Neutrophil (primary cell): Measurements from ENCODE around the gene LAMB3.

Source experiments
- H3K27ac ChIP-seq: fragments of 200-600 bp; sonication (generic); 2 replicates; pipeline ENCODE4 v1.5.1; 2016; ENCODE audit warnings: mild to moderate bottlenecking, moderate library complexity
- H3K27me3 ChIP-seq: fragments of 200-600 bp; sonication (generic); 2 replicates; pipeline ENCODE4 v1.6.0; 2016; ENCODE audit warnings: mild to moderate bottlenecking
- H3K36me3 ChIP-seq: fragments of 200-600 bp; sonication (generic); 2 replicates; pipeline ENCODE4 v1.5.1; 2017
- H3K4me1 ChIP-seq, 2 experiments: fragments of 200-600 bp in 1 of 2; sonication (generic) in 1 of 2; 1 replicate in 1 of 2; 2 replicates in 1 of 2; pipeline versions ENCODE4 v1.5.1 to v1.6.1; 2013 to 2016; ENCODE audit warnings: low read depth in 1 of 2, low read length in 1 of 2, mild to moderate bottlenecking in 1 of 2, moderate library complexity in 1 of 2; ENCODE audit not compliant: control insufficient read depth in 1 of 2, insufficient read depth in 1 of 2
- H3K4me3 ChIP-seq, 2 experiments: fragments of 200-600 bp in 1 of 2; sonication (generic) in 1 of 2; 1 replicate in 1 of 2; 2 replicates in 1 of 2; pipeline ENCODE4 v1.5.1; 2013 to 2016; ENCODE audit warnings: low read depth in 1 of 2, low read length in 1 of 2, mild to moderate bottlenecking in 1 of 2, moderate library complexity in 1 of 2
- H3K9me3 ChIP-seq: fragments of 200-600 bp; sonication (generic); 2 replicates; pipeline ENCODE4 v1.5.1; 2016
- TF ChIP-seq, protein P1 (sequence below): fragments of 200-600 bp; sonication (generic); IDR thresholded peaks from 2 replicates; pipeline ENCODE4 v1.5.1; 2016; ENCODE audit warnings: antibody characterized with exemption

The LAMB3 gene

DNA sequence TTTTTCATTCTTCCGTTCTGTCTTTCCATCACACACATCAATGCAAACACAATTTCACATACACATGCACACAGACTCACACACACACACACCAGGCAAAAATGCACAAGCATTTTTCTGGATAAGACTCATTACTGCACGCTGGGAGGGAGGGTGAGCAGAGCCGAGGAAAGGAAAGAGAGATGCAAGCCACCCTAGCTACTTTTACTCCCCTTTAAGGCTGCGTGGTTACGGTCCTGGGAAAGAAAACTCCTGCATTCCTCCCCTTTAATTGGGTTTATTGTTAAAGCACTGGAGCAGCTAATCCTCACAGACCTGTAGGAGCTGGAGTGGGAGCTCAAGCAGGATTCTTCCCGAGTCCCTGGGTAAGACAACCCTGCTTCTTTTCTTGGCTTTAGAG, 68.8 kb downstream of the LAMB3 start, which contains the start of gene CAMK1G:
CAMK1G (plus strand) TSS at position 307 of the 400 bp plus-strand sequence. CDS start 11,270 bp downstream, outside the sequence.
- Histone ChIP-seq H3K4me1 (peaks cover 0 to 12% of the 10 kb centered on the region in 2 experiments), H3K36me3 (no peaks in the 10 kb centered on the region), H3K9me3 (no peaks in the 10 kb centered on the region), H3K27me3 (peaks cover 100% of the 10 kb centered on the region), H3K27ac (no peak within 1 kb of the TSS), H3K4me3 (no peak within 1 kb of the TSS)
- TF ChIP-seq, protein P1, sequence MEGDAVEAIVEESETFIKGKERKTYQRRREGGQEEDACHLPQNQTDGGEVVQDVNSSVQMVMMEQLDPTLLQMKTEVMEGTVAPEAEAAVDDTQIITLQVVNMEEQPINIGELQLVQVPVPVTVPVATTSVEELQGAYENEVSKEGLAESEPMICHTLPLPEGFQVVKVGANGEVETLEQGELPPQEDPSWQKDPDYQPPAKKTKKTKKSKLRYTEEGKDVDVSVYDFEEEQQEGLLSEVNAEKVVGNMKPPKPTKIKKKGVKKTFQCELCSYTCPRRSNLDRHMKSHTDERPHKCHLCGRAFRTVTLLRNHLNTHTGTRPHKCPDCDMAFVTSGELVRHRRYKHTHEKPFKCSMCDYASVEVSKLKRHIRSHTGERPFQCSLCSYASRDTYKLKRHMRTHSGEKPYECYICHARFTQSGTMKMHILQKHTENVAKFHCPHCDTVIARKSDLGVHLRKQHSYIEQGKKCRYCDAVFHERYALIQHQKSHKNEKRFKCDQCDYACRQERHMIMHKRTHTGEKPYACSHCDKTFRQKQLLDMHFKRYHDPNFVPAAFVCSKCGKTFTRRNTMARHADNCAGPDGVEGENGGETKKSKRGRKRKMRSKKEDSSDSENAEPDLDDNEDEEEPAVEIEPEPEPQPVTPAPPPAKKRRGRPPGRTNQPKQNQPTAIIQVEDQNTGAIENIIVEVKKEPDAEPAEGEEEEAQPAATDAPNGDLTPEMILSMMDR, result no peak

DNA sequence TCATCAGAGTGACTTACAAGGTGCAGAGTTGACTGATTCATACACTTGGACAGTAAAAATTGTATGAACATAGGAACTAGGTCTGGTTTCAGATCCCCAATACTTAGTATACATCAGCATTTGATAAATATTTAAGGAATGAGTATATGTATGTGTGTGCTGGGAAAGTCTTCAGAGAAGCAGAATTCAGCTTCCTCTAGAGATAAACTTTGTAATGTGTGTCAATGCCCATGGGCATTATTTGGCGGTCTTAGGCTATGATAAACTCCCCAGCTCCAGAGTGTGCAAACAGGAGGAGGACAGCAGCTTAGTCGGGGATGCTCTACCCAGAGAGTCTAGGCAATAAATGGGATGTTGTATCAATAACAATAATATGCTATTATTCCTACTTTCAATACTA, 71.6 kb downstream of the LAMB3 start:
- Histone ChIP-seq H3K27ac (no peak overlapping the region), H3K4me1 (peaks cover 0 to 2% of the 10 kb centered on the region in 2 experiments), H3K36me3 (no peaks in the 10 kb centered on the region), H3K9me3 (no peaks in the 10 kb centered on the region), H3K27me3 (peaks cover 95% of the 10 kb centered on the region), H3K4me3 (no peak overlapping the region)
- TF ChIP-seq, protein P1, result no peak

DNA sequence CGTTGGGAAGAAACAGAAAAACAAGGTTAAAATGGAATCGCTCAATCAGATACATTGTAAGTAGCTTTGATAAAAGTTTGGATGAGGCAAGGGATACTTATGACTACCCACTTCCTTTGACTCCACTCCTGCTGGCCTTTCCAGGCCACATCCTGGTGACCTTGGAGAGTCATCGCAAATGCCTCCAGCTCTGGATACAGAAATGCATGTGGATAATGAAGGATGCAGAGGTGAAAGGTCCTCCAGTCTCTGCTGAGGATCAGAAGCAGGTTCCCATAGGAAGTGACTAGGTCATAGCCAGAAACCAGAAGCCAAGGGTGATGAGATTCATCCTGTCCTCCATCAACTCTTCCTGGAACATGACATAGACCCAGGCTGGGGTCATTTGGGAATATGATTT, 74.9 kb downstream of the LAMB3 start:
- Histone ChIP-seq H3K36me3 (no peaks in the 10 kb centered on the region), H3K4me3 (no peak overlapping the region), H3K27ac (no peak overlapping the region), H3K27me3 (peaks cover 94% of the 10 kb centered on the region), H3K9me3 (no peaks in the 10 kb centered on the region), H3K4me1 (no peaks in the 10 kb centered on the region)
- TF ChIP-seq, protein P1, result no peak

DNA sequence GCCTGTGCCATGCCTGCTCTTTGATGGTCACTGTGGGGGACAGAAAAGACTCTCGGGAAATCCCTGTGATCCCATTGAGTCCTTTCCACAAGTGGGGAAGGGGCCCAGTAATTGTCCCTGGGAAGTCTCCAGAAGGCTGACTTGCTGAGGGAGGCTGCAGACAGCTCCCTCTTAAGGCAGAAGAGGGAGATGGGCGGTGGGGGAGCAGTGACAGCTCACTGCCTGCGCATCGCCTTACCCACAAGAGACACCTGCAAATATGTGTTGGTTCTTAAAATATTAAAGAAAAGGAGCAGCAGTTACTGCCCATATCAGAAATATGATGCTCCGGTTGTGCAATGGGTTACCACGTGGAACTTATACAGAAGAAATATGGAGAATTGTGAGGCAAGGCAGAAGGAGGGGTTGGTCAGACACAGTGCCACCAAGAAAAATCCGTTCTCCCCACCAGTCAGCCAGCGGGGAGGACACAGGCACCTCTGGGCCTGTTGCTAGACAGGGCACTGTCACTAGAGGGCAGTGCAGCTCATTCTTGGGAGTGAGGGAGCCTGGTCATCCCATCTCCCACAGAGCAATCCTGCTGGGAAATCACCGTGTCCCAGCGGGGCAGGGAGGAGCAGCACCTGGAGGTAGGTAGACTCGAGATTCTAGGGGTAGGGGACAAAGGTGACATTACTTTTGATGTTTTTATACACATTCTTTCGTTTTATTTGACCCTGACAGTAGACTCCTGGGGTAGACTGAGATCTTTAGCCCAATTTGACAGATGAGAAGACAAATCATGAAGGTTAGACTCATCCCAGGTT, 75.6 kb downstream of the LAMB3 start:
- Histone ChIP-seq H3K9me3 (no peaks in the 10 kb centered on the region), H3K27me3 (peaks cover 92% of the 10 kb centered on the region)

DNA sequence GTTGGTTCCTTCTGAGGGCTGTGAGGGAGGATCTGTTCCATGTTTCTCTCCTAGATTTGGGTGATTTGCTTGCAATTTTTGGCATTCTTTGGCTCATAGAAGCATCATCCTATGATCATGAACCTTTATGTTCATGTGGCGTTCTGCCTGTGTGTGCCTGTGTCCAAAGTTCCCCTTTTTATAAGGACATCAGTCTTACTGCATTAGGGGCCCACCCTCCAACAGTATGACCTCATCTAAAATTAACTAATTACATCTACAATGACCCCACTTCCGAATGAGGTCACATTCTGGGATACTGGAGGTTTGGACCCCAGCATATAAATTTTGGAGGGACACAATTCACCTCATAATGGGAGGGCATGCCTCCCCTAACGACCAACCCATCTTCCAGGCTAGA, 81.5 kb downstream of the LAMB3 start:
- TF ChIP-seq, protein P1, result no peak

More for the DNA sequence above, 75.6 kb downstream of the LAMB3 start:
- Histone ChIP-seq H3K27ac (no peak overlapping the region), H3K4me1 (no peaks in the 10 kb centered on the region), H3K4me3 (no peak overlapping the region), H3K36me3 (no peaks in the 10 kb centered on the region)
- TF ChIP-seq, protein P1, result peak; percentile 92

More for the DNA sequence above, 81.5 kb downstream of the LAMB3 start:
- Histone ChIP-seq H3K4me1 (peaks cover 0 to 6% of the 10 kb centered on the region in 2 experiments), H3K27me3 (peaks cover 77% of the 10 kb centered on the region), H3K4me3 (no peak overlapping the region), H3K27ac (no peak overlapping the region), H3K9me3 (no peaks in the 10 kb centered on the region), H3K36me3 (no peaks in the 10 kb centered on the region)
